Chondrocyte (in vitro differentiated cells): Measurements from ENCODE around the gene SNX19. TPM values are rescaled to one million over a fixed set of nuclear protein-coding genes. Genes with fewer than 3 reads are reported as not detected.

Experiments used
- DNase-seq: peaks from one replicate; pipeline ENCODE4 v3.0.0; 2021; ENCODE audit warnings: mixed read lengths, low spot score
- H3K27ac Mint-ChIP-seq: one replicate; pipeline ENCODE4 v1.8.0; 2021; ENCODE audit warnings: mild to moderate bottlenecking, moderate library complexity, mixed read lengths; ENCODE audit not compliant: unreplicated experiment
- H3K27me3 Mint-ChIP-seq: 2 replicates; pipeline ENCODE4 v1.8.0; 2021; ENCODE audit warnings: low read depth, mixed read lengths
- H3K36me3 Mint-ChIP-seq: 2 replicates; pipeline ENCODE4 v1.8.0; 2021; ENCODE audit warnings: low read depth, mixed read lengths
- H3K4me1 Mint-ChIP-seq: 2 replicates; pipeline ENCODE4 v1.8.0; 2021; ENCODE audit warnings: low read depth, mild to moderate bottlenecking, mixed read lengths
- H3K4me3 Mint-ChIP-seq: one replicate; pipeline ENCODE4 v1.8.0; 2021; ENCODE audit warnings: mild to moderate bottlenecking, moderate library complexity, mixed read lengths; ENCODE audit not compliant: unreplicated experiment
- H3K9me3 Mint-ChIP-seq: 2 replicates; pipeline ENCODE4 v1.8.0; 2021; ENCODE audit warnings: low read depth, mixed read lengths
- CTCF ChIP-seq: fragments of 200-600 bp; sonication (generic); IDR thresholded peaks from 2 replicates; pipeline ENCODE4 v1.5.0; 2021; ENCODE audit warnings: antibody characterized with exemption, mild to moderate bottlenecking, moderate library complexity
- total RNA-seq: library from RNA; stranded (reverse); gene quantifications from 3 replicates; pipeline ENCODE4 v1.2.1, GENCODE V29; 2021

SNX19 gene
- total RNA-seq, 1 donor from 2014 or later: 55.8 TPM

GRCh38 chr11:130912552-130912951 lies 3.7 kb downstream of the SNX19 start:
- H3K4me3 Mint-ChIP-seq: no peak overlapping the region
- H3K9me3 Mint-ChIP-seq: no peaks in the 10 kb centered on the region
- no peaks in the 10 kb centered on the region for H3K27me3 Mint-ChIP-seq
- H3K4me1 Mint-ChIP-seq: peaks cover 69% of the 10 kb centered on the region
- TF ChIP-seq CTCF: no peak
- no peak for DNase-seq
- H3K27ac Mint-ChIP-seq: no peak overlapping the region
- H3K36me3 Mint-ChIP-seq: peaks cover 16% of the 10 kb centered on the region

- Mint-ChIP-seq H3K27me3 (no peaks in the 10 kb centered on the region), H3K4me1 (peaks cover 63% of the 10 kb centered on the region), H3K27ac (no peak overlapping the region), H3K9me3 (no peaks in the 10 kb centered on the region), H3K4me3 (no peak overlapping the region), H3K36me3 (peaks cover 24% of the 10 kb centered on the region)
- DNase-seq: no peak
- no peak for TF ChIP-seq CTCF
These were observed 5.0 kb downstream of the SNX19 start for GRCh38 chr11:130911306-130911705.

GRCh38 chr11:130909650-130910049 lies 6.6 kb downstream of the SNX19 start:
- Mint-ChIP-seq H3K27ac (peak overlapping the region; percentile 83), H3K36me3 (peaks cover 32% of the 10 kb centered on the region), H3K4me1 (peaks cover 55% of the 10 kb centered on the region), H3K27me3 (no peaks in the 10 kb centered on the region), H3K4me3 (peak overlapping the region; percentile 0), H3K9me3 (no peaks in the 10 kb centered on the region)
- DNase-seq: no peak
- no peak for TF ChIP-seq CTCF

- H3K4me3 Mint-ChIP-seq: peak overlapping the region; percentile 21
- H3K36me3 Mint-ChIP-seq: peaks cover 37% of the 10 kb centered on the region
- peaks cover 53% of the 10 kb centered on the region for H3K4me1 Mint-ChIP-seq
These were observed 7.3 kb downstream of the SNX19 start for GRCh38 chr11:130908770-130909625.

GRCh38 chr11:130908061-130908460 lies 8.2 kb downstream of the SNX19 start:
- H3K27ac Mint-ChIP-seq: peak overlapping the region; percentile 83
- no peak for TF ChIP-seq CTCF
- no peak overlapping the region for H3K4me3 Mint-ChIP-seq
- H3K4me1 Mint-ChIP-seq: peaks cover 48% of the 10 kb centered on the region
- H3K36me3 Mint-ChIP-seq: peaks cover 39% of the 10 kb centered on the region
- H3K9me3 Mint-ChIP-seq: peaks cover 2% of the 10 kb centered on the region
- H3K27me3 Mint-ChIP-seq: no peaks in the 10 kb centered on the region
- no peak for DNase-seq

More at GRCh38 chr11:130908770-130909625, 7.3 kb downstream of the SNX19 start:
- TF ChIP-seq CTCF: no peak
- Mint-ChIP-seq H3K27me3 (no peaks in the 10 kb centered on the region), H3K9me3 (peaks cover 2% of the 10 kb centered on the region), H3K27ac (peak overlapping the region; percentile 83)
- no peak for DNase-seq
